HG03521 (cell line): ENCODE measurements around the gene CRYBA1.

ENCODE experiments used
- ATAC-seq: cut with Tn5 transposase; IDR thresholded peaks from one replicate; pipeline ENCODE4 v1.9.1; 2021; ENCODE audit warnings: mild to moderate bottlenecking, moderate library complexity; ENCODE audit not compliant: unreplicated experiment

The CRYBA1 gene

GRCh38 chr17:29278692-29279091, 32.0 kb downstream of the CRYBA1 start:
- ATAC-seq = no peak

GRCh38 chr17:29279397-29280070, 32.9 kb downstream of the CRYBA1 start:
- ATAC-seq = no peak

- ATAC-seq = no peak
Measured at GRCh38 chr17:29283496-29283895, 36.8 kb downstream of the CRYBA1 start.

- ATAC-seq = no peak
Measured at GRCh38 chr17:29283961-29284360, 37.3 kb downstream of the CRYBA1 start.

- no peak for ATAC-seq
Measured at GRCh38 chr17:29289852-29290251, 43.2 kb downstream of the CRYBA1 start.

- no peak for ATAC-seq
Measured at GRCh38 chr17:29291163-29291752, 44.6 kb downstream of the CRYBA1 start.

- peak; percentile 3 for ATAC-seq
Measured at GRCh38 chr17:29292071-29292991, 45.7 kb downstream of the CRYBA1 start.

GRCh38 chr17:29292992-29293889, 46.6 kb downstream of the CRYBA1 start:
- peak; percentile 17 for ATAC-seq

- ATAC-seq = peak; percentile 69
Measured at GRCh38 chr17:29293890-29294579, 47.4 kb downstream of the CRYBA1 start, which contains the start of gene NUFIP2. NUFIP2 (minus strand) TSS chr17:29294148; CDS start chr17:29294059, 89 bp downstream.

GRCh38 chr17:29294580-29294900, 47.9 kb downstream of the CRYBA1 start:
- ATAC-seq = no peak

- ATAC-seq = no peak
Measured at GRCh38 chr17:29295420-29295819, 48.8 kb downstream of the CRYBA1 start.

- no peak for ATAC-seq
Measured at GRCh38 chr17:29299031-29299430, 52.4 kb downstream of the CRYBA1 start.

- ATAC-seq = no peak
Measured at GRCh38 chr17:29303386-29303785, 56.7 kb downstream of the CRYBA1 start.
